ENCODE data around the gene LIX1.

The LIX1 gene

DNA sequence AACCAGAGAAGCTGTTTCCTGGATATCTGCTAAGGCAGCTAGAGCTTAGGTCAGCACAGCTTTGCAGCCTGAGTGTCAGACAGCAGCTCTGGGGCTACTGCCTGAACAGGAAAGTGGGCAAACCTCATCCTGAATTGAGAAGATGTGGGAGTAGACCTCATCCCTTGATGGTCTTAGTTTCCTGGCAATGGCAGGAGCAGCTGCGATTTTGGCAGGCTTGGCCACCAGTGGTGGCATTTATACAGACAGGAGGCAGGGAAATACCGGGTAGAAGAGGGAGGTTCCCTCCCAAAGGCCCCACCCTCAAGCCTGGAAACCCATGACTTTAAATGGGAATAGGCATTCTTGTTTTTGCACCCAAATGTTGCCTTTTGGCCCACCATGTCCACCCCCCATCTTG lies 69.7 kb downstream of the LIX1 start:
- no peak for DNase-seq

DNA sequence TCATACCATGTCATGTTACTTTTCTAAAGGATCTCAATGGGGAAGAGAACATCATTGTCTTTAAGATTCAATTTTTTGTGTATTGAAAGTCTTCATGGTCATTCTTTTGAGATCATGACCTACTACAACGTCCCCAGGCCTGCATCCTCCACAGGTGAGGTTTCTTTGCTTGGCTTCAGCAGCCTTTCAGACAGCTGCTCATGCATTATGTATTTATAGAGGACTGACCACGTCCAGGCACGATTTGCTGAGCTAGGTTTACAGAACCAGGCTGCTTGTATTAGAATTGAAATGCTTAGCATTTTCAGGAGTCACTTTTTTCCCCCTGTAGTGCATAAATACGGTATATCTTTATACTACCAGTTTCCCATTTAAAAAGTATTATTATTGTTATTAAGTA lies 70.4 kb downstream of the LIX1 start:
- no peak for DNase-seq

DNA sequence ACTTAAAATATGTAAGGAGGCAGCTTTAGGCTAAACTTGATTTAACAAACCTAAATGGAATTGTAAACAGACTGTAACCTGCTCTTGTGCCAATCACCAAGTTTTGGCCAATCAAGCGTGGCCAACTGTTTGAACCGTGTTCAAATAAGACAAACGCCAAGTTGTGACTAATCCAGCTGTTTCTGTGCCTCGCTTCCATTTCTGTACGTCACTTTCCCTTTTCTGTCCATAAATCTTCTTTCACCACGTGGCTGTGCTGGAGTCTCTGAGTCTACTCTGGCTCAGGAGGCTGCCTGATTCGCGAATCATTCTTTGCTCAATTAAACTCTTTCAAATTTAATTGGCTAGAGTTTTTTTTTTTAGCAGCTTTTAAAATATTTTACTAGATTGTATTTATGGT lies 71.3 kb downstream of the LIX1 start:
- DNase-seq = no peak

DNA sequence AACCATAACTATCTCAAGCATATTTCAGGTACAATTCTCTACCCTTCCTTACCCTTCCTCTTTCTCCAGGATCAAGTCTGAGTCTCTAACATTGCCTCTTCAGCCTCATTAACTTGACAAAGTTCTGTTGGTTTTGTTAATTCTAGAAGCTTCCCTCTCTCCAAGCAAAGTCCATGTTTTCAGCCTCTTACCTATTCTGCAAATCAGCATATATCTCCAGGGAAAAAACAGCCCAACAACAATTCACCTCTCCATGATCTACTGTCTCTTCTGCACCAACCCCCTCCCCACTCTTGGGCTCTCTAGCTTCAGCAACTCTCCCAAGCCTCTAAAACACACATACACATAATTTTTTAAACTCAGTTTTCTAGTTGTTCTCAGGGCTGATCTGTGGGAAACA lies 72.2 kb downstream of the LIX1 start:
- DNase-seq = no peak

DNA sequence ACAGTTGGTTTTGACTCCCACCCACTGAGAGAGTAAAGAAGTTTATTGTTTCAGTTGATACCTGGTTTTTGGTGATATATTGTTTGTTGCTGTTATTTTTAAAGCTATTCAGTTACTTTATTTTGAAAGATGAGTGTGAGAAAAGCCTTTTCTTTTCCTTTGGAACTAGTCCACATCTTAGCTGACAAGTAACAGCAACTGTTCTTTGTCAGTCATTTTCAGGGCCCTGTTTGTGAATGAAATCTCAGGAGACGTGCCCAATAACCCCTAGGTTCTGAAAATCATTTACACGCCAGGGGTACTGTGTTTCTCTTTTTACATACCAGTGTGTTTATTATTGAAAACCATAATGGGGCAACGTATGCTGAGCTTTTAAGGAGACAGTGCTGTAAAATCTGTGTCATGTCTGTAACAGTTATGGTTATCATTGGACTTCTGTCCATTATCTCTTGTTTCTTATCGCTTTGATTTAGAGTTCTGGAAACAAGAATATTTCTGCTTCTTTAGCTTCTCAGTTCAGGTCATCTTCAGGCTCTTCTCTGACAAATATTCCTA lies 75.0 kb downstream of the LIX1 start:
- no peak for DNase-seq

DNA sequence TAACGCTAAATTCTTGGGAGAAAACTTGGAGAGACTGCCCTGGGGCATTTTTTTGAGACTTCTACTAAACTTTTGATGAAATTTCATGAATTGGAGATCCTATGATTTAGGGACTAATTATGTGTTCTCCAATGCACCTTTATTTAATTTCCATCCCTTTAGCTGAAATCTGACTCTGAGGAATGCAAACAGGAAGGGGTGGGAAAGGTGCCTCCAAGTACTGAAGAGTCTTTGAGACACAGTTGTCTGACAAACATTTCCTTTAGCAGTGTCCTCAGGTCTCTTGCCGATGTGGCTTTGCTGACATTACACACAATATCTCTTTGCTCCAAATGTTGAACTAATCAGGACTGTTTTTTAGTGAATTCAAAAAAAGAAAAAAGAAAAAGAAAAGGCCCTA lies 76.9 kb downstream of the LIX1 start:
- no peak for DNase-seq

DNA sequence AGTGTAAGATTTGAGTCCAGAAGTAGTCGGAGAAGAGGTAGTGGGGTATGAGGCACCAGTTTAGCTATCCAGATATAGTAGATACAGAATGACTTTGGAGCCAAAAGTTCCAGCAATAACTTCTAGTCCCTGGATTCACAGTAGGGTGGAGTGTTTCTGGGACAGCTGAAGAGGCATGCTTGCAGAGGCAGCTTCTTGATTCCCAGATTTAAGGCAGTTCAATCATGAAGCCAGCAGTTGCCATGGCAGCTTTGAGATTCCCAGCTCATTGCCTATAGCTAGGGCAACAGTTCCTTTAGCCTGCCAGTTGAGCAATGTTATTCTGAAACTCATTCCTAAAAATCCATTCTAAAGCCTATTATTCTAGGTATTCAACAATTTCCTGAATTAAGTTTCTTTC lies 79.2 kb downstream of the LIX1 start:
- no peak for DNase-seq

DNA sequence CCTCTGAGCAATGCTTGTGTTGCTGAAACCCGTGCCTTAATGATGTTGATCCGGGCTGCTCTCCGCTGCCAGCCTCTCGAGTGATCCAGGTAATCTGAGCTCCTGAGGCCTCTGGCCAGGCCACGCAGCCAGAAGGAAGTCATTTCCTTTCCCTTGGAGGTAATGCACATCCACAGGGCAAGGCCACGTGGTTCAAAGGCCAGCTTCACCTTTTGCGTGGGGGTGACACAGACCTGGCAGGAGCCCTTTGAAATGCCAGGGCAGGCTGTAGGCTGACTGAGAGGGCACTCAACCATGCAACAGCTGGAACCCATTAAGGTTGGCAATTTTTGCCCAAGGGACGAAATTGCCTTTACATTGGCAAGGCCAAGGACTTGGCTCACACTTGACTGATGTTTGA lies 80.4 kb downstream of the LIX1 start:
- no peak for DNase-seq

DNA sequence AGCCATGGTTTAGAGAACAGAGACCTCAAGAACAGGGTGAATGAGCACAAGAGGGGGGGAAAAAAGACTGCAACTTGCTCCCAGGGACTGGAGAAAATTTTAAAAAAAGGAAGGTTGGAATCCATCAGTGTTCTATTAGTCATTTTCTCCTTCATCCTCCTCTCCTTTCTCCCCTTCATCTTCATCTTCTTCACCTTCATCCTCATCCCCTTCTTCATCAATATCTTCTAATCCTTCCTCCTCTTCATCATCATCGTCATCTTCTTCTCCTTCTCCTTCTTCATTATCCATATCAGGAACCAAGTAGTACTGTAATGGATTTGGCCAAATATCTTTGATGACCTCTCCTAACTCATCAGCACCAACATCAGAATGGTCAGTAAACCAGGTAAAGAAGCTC lies 86.1 kb downstream of the LIX1 start:
- DNase-seq = no peak

DNA sequence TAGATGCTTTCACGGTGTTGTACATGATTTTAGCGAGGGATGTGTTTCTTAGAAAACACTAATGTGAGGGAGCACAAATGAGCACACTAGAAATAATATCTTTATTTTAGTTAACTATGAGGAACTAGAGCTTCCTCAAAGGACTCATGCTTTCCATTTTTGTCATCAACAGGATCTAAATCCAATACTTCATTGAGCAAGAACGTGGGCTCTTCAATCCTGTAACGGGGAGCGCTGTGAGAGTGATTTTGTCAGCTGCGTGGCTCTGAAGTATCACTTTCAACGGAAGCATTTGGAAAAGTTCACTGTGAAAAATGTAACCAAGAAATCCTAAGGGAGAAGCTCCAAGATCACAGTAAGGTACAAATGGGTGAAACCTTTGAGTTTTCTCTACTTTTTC lies 93.2 kb downstream of the LIX1 start:
- no peak for DNase-seq

DNA sequence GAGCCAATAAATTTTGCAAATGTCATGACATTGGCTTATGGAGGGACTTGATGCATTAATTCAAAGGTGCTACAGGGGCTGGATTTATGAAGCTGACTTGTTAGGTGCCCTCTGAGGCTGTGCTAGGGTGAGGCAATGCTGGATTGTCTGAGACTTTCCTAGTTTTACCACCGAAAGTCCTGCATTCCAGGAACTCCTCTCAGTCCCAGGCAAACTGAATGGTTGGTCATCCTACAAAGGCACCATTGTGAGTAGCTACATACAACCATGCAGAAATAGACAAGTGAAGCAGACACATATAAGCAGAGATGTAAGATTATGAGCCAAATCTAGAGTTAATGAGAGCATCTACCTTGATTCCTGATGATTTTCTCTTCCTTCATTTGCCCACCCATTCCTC lies 95.3 kb downstream of the LIX1 start:
- no peak for DNase-seq

DNA sequence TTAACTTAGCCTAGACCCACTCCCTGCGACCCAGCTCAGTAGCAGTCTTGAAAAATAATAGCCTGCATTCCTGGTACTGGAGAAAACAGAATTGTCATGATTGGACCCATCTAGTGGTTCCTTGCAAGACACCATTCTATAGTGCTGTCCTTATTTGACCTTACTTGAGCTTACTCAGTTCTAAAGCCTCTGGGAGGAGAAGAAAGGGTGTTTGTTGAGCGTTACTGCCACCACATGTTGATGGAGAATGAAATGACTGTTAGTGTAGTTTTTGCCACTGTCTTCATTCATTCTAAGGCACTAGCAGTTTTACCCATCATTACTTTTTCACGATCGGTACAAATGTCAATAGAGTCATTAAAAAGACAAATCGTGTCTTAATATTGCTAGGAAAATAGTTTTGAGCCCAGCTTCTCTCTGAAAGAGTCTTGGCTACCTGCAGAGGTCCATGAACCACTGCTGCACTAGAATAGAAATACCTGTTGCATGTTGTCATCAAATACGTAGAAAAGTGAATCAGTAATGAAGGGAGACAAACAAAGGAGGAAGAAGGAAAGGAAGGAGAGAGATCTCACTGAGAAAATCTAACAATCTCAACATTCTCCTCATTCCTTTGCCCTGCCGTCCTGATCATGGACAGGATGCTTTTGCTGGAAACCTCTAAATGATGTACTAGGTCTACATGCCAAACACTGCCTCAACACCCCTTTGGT lies 96.0 kb downstream of the LIX1 start:
- DNase-seq = no peak

DNA sequence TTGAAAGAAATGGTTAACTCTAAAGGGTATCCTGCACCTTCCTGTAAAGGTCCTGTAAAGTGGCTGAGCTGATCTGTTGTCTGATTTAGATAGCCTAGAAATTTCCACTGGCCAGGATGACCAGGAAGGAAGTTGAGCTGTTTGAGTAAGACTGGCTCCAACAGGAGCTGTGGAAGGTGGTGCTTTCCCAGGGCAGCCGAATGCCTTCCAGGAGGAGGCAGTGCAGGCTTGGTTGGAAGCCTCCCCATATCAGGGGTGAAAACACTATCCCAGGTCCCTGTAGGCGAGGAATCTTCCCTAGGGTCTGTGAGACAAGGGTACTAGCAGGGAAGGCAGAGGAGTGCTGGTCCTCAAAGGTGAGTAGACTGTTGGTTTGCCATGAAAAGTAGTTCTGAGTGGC lies 98.4 kb downstream of the LIX1 start:
- DNase-seq = no peak

DNA sequence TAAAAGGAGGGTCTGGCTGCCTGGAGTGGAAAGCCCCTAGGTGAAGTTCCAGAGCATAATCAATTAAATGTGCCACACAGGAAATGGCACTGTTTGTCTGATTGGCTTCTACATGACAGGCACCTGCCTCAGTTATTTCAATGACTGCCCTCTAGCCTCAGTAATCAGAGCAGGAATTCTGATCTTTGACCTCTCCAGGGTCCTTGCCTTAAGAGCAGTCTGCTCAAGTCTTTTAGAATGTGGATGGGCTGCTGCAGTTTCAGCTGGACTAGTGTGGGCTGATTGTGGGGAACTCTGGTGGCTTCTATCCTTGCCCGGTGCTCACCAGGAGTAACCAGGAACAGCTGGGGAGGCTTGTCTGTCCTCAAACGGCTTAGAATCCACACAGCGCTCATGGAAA lies 98.9 kb downstream of the LIX1 start:
- no peak for DNase-seq

DNA sequence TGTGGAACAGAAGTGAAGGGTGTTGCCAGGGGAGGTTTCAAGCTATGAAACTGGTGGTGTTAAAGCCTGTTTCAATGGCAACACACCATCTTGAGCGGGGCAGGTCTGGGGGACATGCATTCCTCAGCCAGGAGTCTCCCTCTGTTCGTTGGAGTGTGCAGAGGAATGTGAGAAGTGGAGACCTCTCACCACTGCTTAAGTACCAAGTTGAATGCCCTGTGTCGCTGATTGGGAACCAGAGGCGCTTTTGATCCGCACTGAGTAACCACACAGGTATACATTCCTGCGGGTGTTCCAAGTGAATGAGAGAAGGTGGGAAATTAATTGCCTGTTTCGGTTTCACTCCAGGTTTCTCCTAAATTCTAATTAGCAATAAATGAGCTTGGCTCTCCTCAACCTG lies 99.4 kb downstream of the LIX1 start:
- DNase-seq = no peak
